LNCaP clone FGC (cell line): ENCODE results near the gene KCNIP4.

Source experiments
- DNase-seq: peaks from one replicate; pipeline ENCODE4 v3.0.0-alpha.2; 2011; ENCODE audit warnings: low read depth
- H3K4me3 ChIP-seq: 2 replicates; pipeline ENCODE4 v1.5.1; 2011; ENCODE audit warnings: mild to moderate bottlenecking, low read depth, low read length, control low read depth
- CTCF ChIP-seq: IDR thresholded peaks from 2 replicates; pipeline ENCODE4 v1.5.1; 2012; ENCODE audit warnings: mild to moderate bottlenecking; ENCODE audit not compliant: control insufficient read depth, insufficient read depth; ENCODE audit errors: extremely low read depth

The KCNIP4 gene

GRCh38 chr4:21447301-21448054 is 501.1 kb downstream of the KCNIP4 start:
- no peak for DNase-seq
- TF ChIP-seq CTCF = no peak
- H3K4me3 ChIP-seq = no peak overlapping the region

- DNase-seq = no peak
- H3K4me3 ChIP-seq = no peak overlapping the region
- no peak for TF ChIP-seq CTCF
These were observed 528.4 kb downstream of the KCNIP4 start for GRCh38 chr4:21420166-21420565.

GRCh38 chr4:21415728-21416127 is 532.8 kb downstream of the KCNIP4 start:
- no peak for TF ChIP-seq CTCF
- DNase-seq = no peak
- no peak overlapping the region for H3K4me3 ChIP-seq

- peak; percentile 46 for DNase-seq
- TF ChIP-seq CTCF = no peak
- no peak overlapping the region for H3K4me3 ChIP-seq
These were observed 534.7 kb downstream of the KCNIP4 start for GRCh38 chr4:21413807-21414370.

- no peak overlapping the region for H3K4me3 ChIP-seq
- TF ChIP-seq CTCF = no peak
- no peak for DNase-seq
These were observed 537.5 kb downstream of the KCNIP4 start for GRCh38 chr4:21411086-21411485.

GRCh38 chr4:21410372-21410771 is 538.2 kb downstream of the KCNIP4 start:
- no peak for DNase-seq
- no peak for TF ChIP-seq CTCF
- H3K4me3 ChIP-seq = no peak overlapping the region

GRCh38 chr4:21387683-21388082 is 560.9 kb downstream of the KCNIP4 start:
- no peak for DNase-seq
- no peak for TF ChIP-seq CTCF
- H3K4me3 ChIP-seq = no peak overlapping the region
